IPS DF 4.7 (cell line): Measurements from ENCODE around the gene MFSD6.
"Not testable (repeated sequence)": the region's sequence is repeated elsewhere in the genome, so short reads cannot be mapped to it uniquely, and the experiment has no call there.

Source experiments
- DNase-seq: peaks from one replicate; pipeline ENCODE4 v3.0.0-alpha.2; 2013; ENCODE audit warnings: low spot score; ENCODE audit errors: extremely low read depth

MFSD6 gene

DNA sequence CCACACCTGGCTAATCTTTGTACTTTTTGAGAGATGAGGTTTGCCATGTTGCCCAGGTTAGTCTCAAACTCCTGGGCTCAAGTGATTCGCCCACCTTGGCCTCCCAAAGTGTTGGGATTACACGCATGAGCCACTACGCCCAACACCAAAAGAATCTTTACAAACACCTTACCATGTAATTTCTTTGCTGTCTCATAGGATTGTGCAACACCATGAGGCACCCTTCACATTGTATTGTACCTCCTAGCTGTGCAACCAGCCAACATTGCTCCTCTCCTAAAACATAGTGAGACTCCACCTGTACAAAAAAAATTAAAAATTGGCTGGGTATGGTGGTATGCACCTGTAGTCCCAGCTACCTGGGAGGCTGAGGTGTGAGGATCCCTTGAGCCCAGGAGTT lies 3.1 kb upstream of the MFSD6 start:
- no peak for DNase-seq

DNA sequence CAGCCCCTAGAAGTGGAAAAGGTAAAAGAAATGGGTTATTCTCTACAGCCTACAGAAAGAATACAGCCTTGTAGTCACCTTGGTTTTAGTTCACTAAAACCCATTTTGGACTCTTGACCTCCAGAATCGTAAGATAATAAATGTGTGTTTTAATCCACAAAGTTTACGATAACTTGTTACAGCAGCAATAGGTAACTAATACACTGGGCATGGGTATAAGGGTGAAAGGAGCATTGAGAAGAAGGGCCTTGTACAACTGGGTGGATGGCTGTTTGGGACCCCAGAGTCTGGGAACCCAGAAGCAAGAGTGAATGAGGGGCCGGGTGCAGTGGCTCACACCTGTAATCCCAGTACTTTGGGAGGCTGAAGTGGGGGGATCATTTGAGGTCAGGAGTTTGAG lies 2.2 kb upstream of the MFSD6 start:
- DNase-seq = no peak

DNA sequence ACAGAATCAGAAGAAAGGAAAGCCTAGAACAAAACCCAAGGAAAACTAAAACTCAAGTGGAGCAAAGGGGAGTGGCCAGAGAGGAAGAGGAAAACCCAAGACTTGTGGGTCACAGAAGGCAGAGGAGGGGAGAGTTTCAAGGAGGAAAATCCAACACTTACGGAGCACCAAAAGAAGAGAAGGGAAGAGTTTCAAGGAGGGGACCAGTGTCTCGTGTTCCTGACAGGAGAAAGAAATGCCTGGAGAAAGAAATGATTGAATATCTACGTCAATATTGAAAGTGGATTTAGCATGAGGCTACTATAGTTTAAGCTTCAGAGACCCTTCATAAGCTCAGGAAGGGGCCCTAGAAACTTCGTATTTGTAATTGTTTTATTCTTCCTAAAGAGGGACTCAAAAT lies 1.4 kb upstream of the MFSD6 start:
- DNase-seq = no peak

DNA sequence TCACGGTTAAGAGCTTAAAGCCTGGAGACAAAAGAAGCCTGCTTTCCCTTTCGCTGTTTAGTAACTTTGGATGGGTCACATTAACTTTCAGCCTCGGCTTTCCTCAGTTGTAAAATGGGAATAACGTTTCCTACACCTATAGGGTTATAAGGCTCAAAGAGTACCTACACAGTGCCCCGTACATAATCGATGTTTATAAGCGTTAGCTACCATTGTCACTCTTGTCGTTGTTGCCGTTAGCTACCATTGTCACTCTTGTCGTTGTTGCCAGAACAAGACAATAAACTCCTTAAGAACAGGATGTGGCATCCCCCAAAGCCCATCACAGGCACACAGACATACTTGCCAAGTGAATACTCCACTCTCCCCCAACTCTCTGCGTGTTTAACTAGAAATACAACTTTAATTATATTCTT lies 901 bp upstream of the MFSD6 start:
- DNase-seq = no peak

DNA sequence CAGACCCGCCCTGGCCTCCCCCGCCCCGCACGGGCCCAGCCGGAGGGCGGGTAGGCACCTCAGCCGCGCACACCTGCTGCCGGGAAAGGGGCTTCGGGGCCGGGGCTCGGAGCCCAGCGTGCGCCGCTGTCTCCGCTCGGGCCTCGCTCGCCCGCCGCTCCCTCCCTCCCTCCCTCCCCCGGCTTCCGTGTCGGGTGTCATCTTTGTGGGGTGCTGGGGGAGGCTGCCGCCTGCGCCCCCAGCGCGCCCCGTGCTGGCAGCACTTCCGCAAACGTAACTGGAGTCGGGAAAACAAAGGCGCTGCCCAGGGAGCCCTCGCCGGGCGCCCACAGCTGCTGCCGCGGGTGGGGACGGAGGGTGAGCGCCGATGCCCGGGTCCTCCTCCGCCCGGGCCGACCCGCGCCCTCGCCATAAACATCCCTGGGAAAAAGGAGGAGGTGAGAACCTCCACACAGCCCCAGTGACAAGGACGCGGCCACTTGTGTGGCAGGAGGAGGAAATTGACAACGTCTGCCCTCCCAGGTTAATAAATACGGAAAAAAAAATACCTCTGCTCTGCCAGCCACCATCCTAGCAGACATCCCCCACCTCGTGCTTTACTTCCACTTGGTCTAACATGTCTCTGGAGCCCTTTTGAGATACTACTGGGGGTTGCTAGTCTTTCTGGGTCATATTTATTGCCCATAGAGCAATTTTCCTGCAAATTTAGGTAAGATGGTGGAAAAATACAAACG lies 550 bp downstream of the MFSD6 start:
- no peak for DNase-seq

DNA sequence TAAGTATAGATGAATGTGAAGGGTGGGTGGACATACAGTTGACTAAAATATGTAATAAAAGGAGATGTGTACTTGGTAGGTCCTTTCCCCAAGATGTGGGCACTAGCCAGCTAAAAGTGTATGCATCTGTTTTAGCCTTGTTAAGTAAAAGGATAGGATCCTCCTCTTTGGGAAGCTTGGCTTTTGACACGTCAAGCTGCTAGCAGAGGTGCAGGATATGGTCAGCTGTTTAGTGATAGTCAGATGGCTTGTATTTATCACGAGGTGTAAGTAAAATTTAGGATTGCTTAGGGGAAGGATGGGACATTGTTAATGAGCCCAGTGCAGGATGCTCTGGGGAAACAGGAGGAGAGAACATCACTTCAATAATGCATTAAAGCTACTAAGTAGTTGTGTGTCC lies 1.5 kb downstream of the MFSD6 start:
- DNase-seq = no peak

DNA sequence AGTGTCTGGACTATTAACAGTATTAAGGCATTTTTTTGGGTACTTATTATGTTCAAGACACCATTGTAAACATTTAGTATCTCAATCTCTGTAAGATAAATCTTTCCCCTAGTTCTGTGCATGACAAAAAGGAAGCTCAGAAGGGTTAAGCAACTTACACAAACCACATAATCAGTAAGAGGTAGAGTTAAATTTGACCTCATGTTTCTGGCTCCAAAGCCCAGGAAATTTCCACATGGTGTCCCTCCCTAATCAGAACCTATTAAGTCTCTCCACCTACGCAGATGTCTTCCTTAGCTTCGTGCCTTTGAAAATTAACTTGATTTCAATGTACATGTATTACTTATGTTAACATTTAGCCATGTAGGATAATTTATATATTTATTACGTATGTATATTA lies 2.0 kb downstream of the MFSD6 start:
- DNase-seq = no peak

DNA sequence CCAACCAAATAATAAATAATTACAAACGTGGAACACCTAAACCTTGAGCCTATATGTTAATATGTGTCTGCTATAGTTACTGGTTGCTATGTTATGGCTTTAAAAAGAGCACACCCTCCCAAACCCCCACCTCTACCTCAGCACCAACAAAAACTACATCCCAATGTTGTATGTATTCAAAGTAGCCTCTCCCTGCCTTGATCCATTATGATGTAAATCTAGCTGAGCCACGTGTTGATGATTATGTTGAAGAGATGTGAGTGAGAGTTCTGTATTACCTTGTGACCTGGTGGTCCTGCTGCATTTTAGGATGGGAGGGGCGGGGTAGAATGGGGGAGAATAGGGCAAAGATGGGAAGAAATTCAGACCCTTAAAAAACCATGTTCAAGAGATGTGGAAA lies 4.8 kb downstream of the MFSD6 start:
- DNase-seq = no peak

DNA sequence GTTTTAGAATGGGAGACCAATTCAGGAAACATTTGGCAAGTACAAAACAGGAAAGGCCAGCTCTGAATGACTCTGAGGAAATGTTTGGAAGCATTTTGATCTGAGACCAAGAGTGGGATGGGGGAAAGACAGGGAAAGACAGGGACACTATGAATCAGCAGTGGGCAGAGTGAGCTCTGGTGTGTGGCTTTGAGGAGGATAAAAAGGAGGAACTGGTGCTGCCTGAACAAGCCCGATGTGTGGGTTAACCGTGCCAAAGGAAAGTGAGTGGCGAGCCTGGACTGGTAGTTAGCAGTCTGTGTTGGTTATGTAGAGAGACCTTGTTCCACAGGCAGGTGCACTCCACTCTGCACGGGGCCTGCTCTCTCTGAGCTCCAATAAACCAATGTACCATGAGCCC lies 5.3 kb downstream of the MFSD6 start:
- no peak for DNase-seq

DNA sequence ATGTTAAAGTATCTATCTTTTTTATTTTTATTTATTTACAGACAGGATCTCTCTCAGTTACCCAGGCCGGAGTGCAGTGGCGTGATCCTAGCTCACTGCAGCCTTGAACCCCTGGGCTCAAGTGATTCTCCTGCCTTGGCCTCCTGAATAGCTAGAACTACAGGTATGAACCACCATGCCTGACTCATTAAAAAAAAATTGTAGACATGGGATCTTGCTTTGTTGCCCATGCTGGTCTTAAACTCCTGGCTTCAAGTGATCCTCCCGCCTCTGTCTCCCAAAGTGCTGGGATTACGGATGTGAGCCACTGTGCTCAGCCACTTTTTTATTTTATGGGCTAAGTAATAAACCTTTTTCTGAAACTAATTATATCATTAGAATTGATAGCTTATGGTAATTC lies 7.1 kb downstream of the MFSD6 start:
- no peak for DNase-seq

DNA sequence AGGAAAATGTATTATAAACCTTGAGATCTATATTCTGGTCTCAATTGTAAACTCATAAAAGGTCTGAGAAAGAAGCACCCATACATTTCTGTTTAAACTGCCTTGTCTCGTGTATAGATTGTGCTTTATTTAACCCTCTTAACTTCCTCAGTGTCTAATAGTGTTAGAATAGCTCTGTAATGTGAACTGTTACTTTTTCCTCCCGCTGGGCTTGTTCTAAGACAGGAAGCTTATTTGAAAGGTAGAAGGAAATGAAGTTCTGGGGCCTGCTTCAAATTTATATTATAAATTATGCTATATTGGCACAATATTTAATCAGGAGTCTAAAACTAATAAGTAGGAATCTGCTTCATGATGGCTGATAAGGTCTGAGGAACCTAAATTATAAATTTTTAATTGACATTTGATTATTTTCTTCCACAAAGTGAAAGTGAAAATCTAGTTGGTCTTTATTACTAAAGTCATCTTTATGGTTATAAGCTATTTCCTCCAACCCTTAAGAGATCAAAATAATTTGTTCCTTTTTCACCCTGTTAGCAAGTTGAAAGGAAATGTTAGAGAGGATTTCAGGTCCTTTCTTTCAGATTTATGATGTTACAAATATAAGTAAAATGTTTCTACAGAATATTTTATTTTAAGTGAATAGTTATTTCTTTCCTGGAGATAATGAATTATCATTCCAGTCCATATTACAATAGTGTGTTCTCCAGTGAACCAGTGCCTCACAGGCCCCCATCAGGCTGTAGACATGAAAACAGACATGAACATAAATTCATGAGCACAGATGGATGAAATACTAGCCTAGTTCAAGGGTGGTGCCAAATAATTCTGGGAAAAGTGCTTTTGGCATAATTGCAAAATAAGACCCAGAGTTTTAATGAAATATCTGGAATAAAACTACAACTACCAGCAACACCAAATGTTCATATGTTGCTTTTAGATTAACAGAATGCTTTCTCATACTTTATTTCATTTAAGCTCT lies 7.9 kb downstream of the MFSD6 start:
- no peak for DNase-seq

DNA sequence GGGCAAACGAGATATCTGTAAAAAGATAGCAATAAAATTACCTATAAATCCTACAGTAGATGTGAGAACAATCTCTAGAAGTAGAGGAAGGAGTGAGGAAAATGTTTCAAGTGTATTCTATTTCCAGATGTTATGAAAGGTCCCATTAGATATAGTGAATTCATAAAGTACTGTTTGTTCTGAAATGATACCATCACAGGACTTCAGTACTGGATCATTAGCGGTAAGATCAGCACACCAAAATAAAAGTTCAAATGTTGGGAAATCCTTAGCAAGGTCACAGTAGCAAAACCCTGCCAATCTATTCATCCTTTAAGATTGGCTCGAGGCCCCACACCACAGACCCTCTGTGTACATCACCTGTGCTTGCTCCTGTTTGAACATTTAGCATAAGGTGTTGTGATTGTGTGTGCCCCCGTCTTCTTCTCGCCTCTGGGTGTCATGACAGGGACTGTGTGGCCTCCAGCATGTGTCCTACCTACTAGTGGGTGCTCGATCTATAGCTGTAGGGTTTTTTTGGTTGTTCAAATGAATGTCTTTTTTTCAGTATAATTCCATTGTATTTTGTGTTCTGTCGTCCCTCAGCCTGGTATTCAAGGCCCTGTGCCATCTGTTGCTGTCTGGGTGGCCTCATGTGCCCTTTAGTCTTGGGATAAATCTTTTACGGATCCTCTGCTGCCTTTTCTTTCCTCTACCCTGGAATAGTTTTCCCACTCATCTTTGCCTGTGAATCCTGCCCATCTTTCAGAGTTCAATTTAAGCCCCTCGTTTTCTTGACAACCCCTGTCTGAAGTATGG lies 9.1 kb downstream of the MFSD6 start:
- no peak for DNase-seq

DNA sequence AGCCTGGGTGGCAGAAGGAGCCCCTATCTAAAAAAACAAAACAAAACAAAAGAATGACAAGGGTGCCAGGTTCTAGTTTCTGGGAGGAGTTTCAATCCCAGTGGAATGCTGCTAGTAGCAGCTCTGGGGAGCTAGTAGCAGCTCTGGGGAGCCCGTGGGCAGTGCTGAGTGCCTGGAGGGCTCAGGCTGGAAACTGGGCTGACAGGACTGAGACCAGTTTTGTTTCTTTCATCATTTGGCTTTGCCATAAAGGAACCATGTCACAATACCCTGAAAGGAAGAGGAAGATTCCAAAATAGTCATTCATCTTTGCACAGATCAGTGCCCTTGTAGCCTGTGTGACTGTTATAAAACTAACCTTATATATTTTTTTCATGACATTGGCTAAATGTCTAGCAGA lies 10.6 kb downstream of the MFSD6 start:
- DNase-seq = no peak

DNA sequence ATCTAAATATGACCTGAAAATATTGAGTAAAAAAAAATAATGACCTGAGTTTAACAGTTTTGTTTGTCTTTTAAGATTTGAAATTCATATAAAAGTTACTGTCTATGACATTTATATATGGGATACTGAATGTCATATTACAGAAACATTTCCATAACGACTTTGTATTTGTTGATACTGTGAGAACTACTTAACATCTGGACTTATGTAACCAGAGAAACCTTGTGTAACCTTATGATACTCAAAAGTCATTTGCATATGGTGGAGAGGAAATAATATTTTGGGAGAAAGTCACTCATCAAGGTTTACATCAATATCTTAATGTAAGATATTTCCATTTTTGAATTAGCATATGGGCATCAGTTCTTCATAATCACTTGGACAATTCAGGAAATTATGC lies 12.6 kb downstream of the MFSD6 start:
- no peak for DNase-seq

DNA sequence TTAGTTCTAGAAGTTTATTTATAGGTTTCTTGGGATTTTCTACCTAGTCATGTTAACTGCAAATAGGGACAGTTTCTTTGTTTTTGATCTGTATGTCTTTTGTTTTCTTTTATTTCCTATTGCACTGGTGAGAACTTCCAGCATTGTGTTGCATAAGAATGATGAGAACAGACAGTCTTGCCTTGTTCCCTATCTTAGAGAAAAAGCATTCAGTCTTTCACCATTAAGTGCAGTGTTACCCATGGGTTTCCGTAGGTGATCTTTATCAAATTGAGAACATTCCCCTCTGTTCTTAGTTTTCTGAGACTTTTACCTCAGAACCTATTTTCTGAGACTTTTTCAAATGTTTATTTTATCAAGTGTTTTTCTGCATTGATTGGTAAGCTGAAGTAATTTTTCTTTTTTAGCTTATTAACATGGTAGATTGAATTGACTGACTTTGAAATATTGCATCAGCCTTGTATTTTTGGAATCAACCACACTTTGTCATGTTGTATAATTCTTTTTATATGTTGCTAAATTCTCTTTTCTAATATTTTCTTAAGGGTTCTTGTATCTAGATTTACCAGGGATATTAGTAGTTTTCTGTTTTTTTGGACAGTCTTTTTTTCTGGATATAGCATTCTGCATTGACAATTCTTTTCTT lies 17.2 kb downstream of the MFSD6 start:
- DNase-seq = no peak

DNA sequence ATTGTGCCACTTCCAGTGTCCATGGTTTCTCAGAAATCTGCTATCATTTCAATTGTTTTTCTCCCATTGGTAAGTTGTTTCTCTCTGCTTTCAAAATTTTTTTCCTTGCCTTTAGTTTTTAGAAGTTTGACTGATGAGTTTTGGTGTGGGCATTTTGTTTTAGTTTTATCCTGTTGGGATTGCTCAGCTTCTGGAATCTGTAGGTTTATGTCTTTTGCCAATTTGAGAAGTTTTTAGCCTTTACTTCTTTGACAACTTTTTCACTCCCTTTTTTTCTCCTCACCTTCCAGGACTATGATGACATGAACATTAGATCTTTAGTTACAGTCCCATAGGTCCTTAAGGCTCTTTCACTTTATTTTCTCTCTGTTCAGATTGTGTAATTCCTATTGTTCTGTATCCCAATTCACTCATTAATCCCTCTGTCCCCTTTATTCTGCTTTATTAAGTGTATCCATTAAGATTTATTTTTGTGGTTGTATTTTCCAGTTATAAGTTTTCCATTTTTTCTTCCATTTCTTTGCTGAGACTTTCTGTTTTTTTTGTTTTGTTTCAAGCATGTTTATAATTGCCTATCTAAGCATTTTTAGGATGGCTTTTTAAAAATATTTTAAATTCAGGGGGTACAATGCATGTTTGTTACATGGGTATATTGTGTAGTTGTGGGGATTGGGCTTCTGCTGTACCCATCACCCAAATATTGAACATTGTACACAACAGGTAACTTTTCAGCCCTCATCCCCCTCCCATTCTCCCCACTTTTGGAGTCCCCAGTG lies 17.9 kb downstream of the MFSD6 start:
- no peak for DNase-seq

DNA sequence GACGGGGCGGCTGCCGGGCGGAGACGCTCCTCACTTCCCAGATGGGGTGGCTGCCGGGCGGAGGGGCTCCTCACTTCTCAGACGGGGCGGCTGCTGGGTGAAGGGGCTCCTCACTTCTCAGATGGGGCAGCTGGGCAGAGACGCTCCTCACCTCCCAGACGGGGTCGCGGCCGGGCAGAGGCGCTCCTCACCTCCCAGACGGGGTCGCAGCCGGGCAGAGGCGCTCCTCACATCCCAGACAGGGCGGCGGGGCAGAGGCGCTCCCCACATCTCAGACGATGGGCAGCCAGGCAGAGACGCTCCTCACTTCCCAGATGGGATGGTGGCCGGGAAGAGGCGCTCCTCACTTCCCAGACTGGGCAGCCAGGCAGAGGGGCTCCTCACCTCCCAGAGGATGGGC lies 22.7 kb downstream of the MFSD6 start:
- DNase-seq = not testable (repeated sequence)

DNA sequence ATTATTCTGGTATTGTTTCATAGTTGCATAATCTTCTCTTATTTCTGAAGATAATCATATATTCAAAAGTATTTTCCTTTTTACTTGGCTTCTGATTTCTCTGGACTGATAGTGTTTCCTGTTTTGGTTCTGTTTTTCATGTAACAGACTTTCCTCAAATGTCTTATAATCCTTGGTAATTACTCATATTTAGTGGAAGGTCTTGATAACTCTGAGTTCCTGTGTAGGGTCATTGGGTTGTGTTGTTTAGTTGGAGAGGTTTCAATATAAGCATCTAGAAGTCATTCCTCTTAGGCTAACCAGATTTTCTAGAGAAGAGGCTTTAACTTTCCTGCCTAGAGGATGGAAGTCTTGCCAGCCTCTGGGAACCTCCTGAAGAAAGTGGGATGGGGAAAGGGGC lies 23.8 kb downstream of the MFSD6 start:
- DNase-seq = no peak

DNA sequence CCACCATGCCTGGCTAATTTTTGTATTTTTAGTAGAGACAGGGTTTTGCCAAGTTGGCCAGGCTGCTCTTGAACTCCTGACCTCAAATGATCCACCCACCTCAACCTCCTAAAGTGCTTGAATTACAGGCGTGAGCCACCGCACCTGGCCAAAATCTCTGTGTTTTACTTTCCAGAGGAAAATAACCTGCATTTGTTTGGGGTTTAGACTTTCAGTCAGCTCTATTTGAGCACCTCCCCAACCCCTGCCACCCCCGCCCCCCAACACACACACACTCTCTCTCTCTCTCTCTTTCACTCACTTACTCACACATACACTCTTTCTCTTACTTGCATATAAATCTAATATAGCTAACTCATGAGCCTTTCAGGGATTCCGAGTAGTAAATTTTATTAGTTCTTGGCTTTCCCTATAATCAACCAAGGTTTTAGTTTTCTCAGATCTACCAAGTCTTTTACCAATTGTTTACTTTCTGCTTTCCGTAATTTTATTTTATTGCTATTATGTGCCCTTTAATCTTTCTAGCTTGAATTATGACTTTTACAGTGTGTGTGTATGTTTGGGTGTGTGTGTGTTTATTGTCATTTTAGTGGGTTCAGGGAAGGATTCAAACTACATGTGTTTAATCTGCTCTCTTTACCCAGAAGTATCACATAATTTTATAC lies 24.5 kb downstream of the MFSD6 start:
- DNase-seq = no peak

DNA sequence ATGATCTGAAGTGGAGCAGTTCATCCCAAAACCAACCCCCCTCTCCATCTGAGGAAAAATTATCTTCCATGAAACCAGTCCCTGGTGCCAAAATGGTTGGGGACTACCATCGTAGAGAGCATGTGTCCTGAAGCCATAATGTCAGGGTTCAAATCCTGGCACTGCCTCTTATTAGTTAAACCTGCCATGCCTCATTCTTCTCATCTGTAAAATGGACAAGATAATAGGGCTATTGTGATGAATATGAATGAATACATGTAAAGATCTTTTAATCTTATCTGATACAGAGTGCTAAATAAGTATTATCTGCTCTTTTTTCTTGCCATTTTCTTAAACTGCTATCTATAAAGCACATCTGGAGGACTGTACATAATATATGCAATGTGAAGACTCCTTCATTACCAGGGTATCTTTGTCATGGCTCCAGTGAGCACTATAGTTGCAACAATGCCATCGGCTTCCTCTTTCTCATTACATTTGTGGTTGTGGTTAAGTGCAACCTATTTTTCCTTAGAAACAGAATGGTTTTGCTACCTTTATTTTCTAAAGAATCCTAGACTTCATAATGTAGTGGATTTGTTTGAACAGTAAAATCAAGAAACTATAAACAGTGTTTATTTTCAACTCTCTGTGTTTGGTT lies 27.0 kb downstream of the MFSD6 start:
- no peak for DNase-seq
